B cell (primary cell): ENCODE measurements around the gene SLC9C2. TPM values are rescaled to one million over a fixed set of nuclear protein-coding genes. Genes with fewer than 3 reads are reported as not detected.

Experiments used
- ATAC-seq: fragments of 200-7000 bp; cut with Tn5 transposase; one replicate; pipeline ENCODE4 v1.10.0; 2021; ENCODE audit warnings: low read depth, mild to moderate bottlenecking, moderate number of reproducible peaks, moderate library complexity
- CTCF ChIA-PET: fragments of 350-600 bp; sonication (Branson Sonifier 250); formaldehyde crosslinking; loops from one replicate; lab custom pipeline; 2021; ENCODE audit warnings: antibody characterized with exemption, inconsistent platforms; lab: Charles Lee
- POLR2A ChIA-PET: fragments of 350-600 bp; sonication (Branson Sonifier 250); formaldehyde crosslinking; loops from one replicate; lab custom pipeline; 2021; ENCODE audit warnings: antibody characterized with exemption; lab: Charles Lee
- DNase-seq: peaks from one replicate; pipeline ENCODE4 v3.0.0; 2013
- H2AFZ ChIP-seq: 2 replicates; pipeline ENCODE4 v1.6.1; 2012; ENCODE audit warnings: mild to moderate bottlenecking, low read depth, low read length; ENCODE audit not compliant: insufficient read depth, poor library complexity, severe bottlenecking
- H3K27ac ChIP-seq, 2 donors: 1 replicate in 1 of 2; 2 replicates in 1 of 2; pipeline ENCODE4 v1.5.1; 2012 to 2013; ENCODE audit warnings: low read length in 2 of 2, mild to moderate bottlenecking in 2 of 2, moderate library complexity in 1 of 2
- H3K27me3 ChIP-seq, 4 experiments: fragments of 200-600 bp in 1 of 4; sonication (generic) in 1 of 4; replicated peaks in 1 of 4; 1 replicate in 2 of 4; 2 replicates in 2 of 4; pipeline versions ENCODE4 v1.6.1 to v1.7.0; 2013 to 2016; ENCODE audit warnings: low read length in 3 of 4, mild to moderate bottlenecking in 2 of 4, mixed read lengths in 1 of 4, moderate library complexity in 1 of 4; ENCODE audit not compliant: insufficient read depth in 4 of 4, control insufficient read depth in 3 of 4; ENCODE audit errors: control extremely low read depth in 1 of 4
- H3K36me3 ChIP-seq, 2 experiments: replicated peaks in 1 of 2; 1 replicate in 1 of 2; 2 replicates in 1 of 2; pipeline versions ENCODE4 v1.6.1 to v1.7.1; 2013; ENCODE audit warnings: low read length in 1 of 2; ENCODE audit not compliant: insufficient read depth in 2 of 2, control insufficient read depth in 1 of 2; ENCODE audit errors: control extremely low read depth in 1 of 2, extremely low read depth in 1 of 2
- H3K4me1 ChIP-seq, 2 donors: fragments of 200-600 bp in 1 of 2; sonication (generic) in 1 of 2; 1 replicate in 1 of 2; 2 replicates in 1 of 2; pipeline versions ENCODE4 v1.5.1 to v1.6.1; 2013 to 2017; ENCODE audit warnings: low read length in 2 of 2; ENCODE audit not compliant: control insufficient read depth in 2 of 2, insufficient read depth in 2 of 2
- H3K4me2 ChIP-seq: replicated peaks from 2 replicates; pipeline ENCODE3; 2012; ENCODE audit warnings: mild to moderate bottlenecking, low read depth, low read length; ENCODE audit not compliant: poor library complexity, severe bottlenecking
- H3K4me3 ChIP-seq, 5 experiments: fragments of 200-600 bp in 1 of 5; sonication (generic) in 1 of 5; 1 replicate in 3 of 5; 2 replicates in 2 of 5; pipeline versions ENCODE4 v1.5.1 to v1.7.0; 2011 to 2016; ENCODE audit warnings: low read length in 4 of 5, mild to moderate bottlenecking in 4 of 5, low read depth in 2 of 5, control low read depth in 1 of 5, moderate library complexity in 1 of 5; ENCODE audit not compliant: insufficient read depth in 1 of 5; ENCODE audit errors: control extremely low read depth in 1 of 5, extremely low read depth in 1 of 5
- H3K79me2 ChIP-seq: fragments of 200-600 bp; sonication (generic); one replicate; pipeline ENCODE4 v1.6.0; 2016; ENCODE audit warnings: low read length; ENCODE audit not compliant: control insufficient read depth, insufficient read depth
- H3K9ac ChIP-seq: fragments of 200-600 bp; sonication (generic); 2 replicates; pipeline ENCODE4 v1.6.1; 2017; ENCODE audit warnings: mild to moderate bottlenecking, low read length, moderate library complexity
- H3K9me3 ChIP-seq, 3 donors: one replicate each; pipeline versions ENCODE4 v1.6.1 to v1.7.1; 2013; ENCODE audit warnings: low read length in 2 of 3; ENCODE audit not compliant: control insufficient read depth in 2 of 3, insufficient read depth in 1 of 3; ENCODE audit errors: control extremely low read depth in 1 of 3
- H4K20me1 ChIP-seq: 2 replicates; pipeline ENCODE4 v1.6.0; 2012; ENCODE audit warnings: mild to moderate bottlenecking, low read length; ENCODE audit not compliant: insufficient read depth, control insufficient read depth, poor library complexity, severe bottlenecking
- H3K27ac Mint-ChIP-seq: one replicate; pipeline ENCODE4 v1.8.0; 2021; ENCODE audit warnings: mixed read lengths
- H3K27me3 Mint-ChIP-seq: one replicate; pipeline ENCODE4 v1.8.0; 2021; ENCODE audit warnings: mixed read lengths
- H3K4me1 Mint-ChIP-seq: one replicate; pipeline ENCODE4 v1.8.0; 2021; ENCODE audit warnings: mixed read lengths
- H3K4me3 Mint-ChIP-seq: one replicate; pipeline ENCODE4 v1.8.0; 2021; ENCODE audit warnings: mixed read lengths
- H3K9me3 Mint-ChIP-seq: one replicate; pipeline ENCODE4 v1.8.0; 2022; ENCODE audit warnings: mixed read lengths; ENCODE audit not compliant: insufficient read depth
- CTCF ChIP-seq: fragments of 200-600 bp; IDR thresholded peaks from one replicate; pipeline ENCODE4 v1.8.0; 2022; ENCODE audit warnings: antibody characterized with exemption, mild to moderate bottlenecking
- EZH2 ChIP-seq: IDR thresholded peaks from 2 replicates; pipeline ENCODE4 v1.6.1; 2012; ENCODE audit warnings: borderline replicate concordance, low read depth, mild to moderate bottlenecking, moderate library complexity, low read length; ENCODE audit not compliant: insufficient read depth, poor library complexity, severe bottlenecking
- WGBS: methylation state at CpG from one replicate; pipeline ENCODE4 v1.1.5; 2013; ENCODE audit warnings: missing lambda C conversion rate; ENCODE audit not compliant: insufficient coverage; 5-methylcytosine and 5-hydroxymethylcytosine counted together
- intact Hi-C: fragments of 100-400 bp; cut with micrococcal nuclease; formaldehyde crosslinking; loops from one replicate; pipeline ENCODE4 v1.10.0; 2022
- polyA plus RNA-seq: library from polyadenylated mRNA; depleted of rRNA; stranded (reverse); fragments of >200 nt; gene quantifications from 2 replicates; pipeline ENCODE4 v1.2.3, GENCODE V29; 2012
- total RNA-seq, 2 donors: library from RNA; stranded (reverse); fragments of 120-200 nt in 1 of 2; gene quantifications; 1 replicate in 1 of 2; 2 replicates in 1 of 2; pipeline versions ENCODE4 v1.2.3 to v1.2.4, GENCODE V29; 2013 to 2022

The SLC9C2 gene
- total and polyA plus RNA-seq, 2 donors (not counting 1 experiment from before 2014, with no cell fraction given) = not detected

DNA sequence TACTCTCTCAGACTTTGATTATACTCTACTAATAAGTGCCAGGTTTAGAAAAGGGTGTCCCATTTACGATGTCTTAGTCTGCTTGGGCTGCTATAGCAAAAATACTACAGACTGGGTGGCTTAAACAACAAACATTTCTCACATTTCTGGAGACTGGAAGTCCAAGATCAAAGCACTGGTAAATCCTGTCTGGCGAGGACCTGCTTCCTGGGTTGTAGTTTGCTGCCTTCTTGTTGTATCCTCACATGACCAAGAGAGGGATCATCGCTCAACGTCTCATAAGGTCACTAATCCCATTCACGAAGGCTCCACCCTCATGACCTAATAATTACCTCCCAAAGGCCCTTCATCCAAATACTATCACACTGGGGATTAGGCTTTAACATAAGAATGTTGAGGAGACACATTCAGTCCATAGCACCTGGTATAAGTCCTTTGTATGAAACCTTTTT, 113.7 kb downstream of the SLC9C2 start:
- Mint-ChIP-seq H3K4me3 (no peak overlapping the region), H3K27ac (no peak overlapping the region), H3K4me1 (no peaks in the 10 kb centered on the region), H3K27me3 (no peaks in the 10 kb centered on the region), H3K9me3 (no peaks in the 10 kb centered on the region)
- TF ChIP-seq EZH2 = no peak
- no peak for TF ChIP-seq CTCF
- DNase-seq (no peak), ATAC-seq (no peak)
- H3K79me2 ChIP-seq = no peaks in the 10 kb centered on the region
- WGBS = 93% methylated on average over 2 of the region's 5 CpGs
- H3K27ac ChIP-seq = no peak overlapping the region
- CTCF ChIA-PET = interaction anchor here (0.5 kb wide), 1 partner anchor 1509 kb away, joined by 3 read pairs; no protein-coding TSS in a partner anchor
- H3K36me3 ChIP-seq = peaks cover 4 to 44% of the 10 kb centered on the region in 2 experiments
- H3K27me3 ChIP-seq = no peaks in the 10 kb centered on the region
- H2AFZ ChIP-seq = no peak overlapping the region
- no peaks in the 10 kb centered on the region for H4K20me1 ChIP-seq
- H3K9ac ChIP-seq = no peak overlapping the region
- intact Hi-C loops = no loop called here
- no peak overlapping the region for H3K4me2 ChIP-seq
- no peaks in the 10 kb centered on the region for H3K4me1 ChIP-seq
- H3K9me3 ChIP-seq = peaks cover 0 to 3% (median 0%) of the 10 kb centered on the region in 3 donors
- no peak overlapping the region for H3K4me3 ChIP-seq
- POLR2A ChIA-PET = no interaction called here

- no peaks in the 10 kb centered on the region for H3K9me3 Mint-ChIP-seq
- CTCF ChIA-PET = no interaction called here
- Histone ChIP-seq H3K4me1 (no peaks in the 10 kb centered on the region), H3K36me3 (peaks cover 4 to 52% of the 10 kb centered on the region in 2 experiments), H3K9ac (no peak overlapping the region), H3K27me3 (no peaks in the 10 kb centered on the region), H4K20me1 (no peaks in the 10 kb centered on the region), H3K9me3 (no peaks in the 10 kb centered on the region), H3K4me3 (no peak overlapping the region), H2AFZ (no peak overlapping the region), H3K4me2 (no peak overlapping the region), H3K27ac (no peak overlapping the region), H3K79me2 (no peaks in the 10 kb centered on the region)
- 100% methylated on average over 1 of the region's 2 CpGs for WGBS
- H3K27me3 Mint-ChIP-seq = no peaks in the 10 kb centered on the region
- H3K4me3 Mint-ChIP-seq = no peak overlapping the region
- TF ChIP-seq CTCF (no peak), EZH2 (no peak)
- DNase-seq (no peak), ATAC-seq (no peak)
- no peaks in the 10 kb centered on the region for H3K4me1 Mint-ChIP-seq
- intact Hi-C loops = no loop called here
- no peak overlapping the region for H3K27ac Mint-ChIP-seq
- POLR2A ChIA-PET = no interaction called here
Observed at GRCh38 chr1:173488001-173488400, 114.9 kb downstream of the SLC9C2 start.
